ENCODE results near the gene ASPDH. TPM values are rescaled to one million over a fixed set of nuclear protein-coding genes. Genes with fewer than 3 reads are reported as not detected.
A peak's percentile ranks its signal among the peaks of the same experiment; 100 is the strongest.

Gene ASPDH
- total and polyA plus RNA-seq, 2 of the 13 experiments (the other 11 are each of a cell fraction or from before 2014, with no cell fraction given) = 2.2 to 3.3 TPM

DNA sequence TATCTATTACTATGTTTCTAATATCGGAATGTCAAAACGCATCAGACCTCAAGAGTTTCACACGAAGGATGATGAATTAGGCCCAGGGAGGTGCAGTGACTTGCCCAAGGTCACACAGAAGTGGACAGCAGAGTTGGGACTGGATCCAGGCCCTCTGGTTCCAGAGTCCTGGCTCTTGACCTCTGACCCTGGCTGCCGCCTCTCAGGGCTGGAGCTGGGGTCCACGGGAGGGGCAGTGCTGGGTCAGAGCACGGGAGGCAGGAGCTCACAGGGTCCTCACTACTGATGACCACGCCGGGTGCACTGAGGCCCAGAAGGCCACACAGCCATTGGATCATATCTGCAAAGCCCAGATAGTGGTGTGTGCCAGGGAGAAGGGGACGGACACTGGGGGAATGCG lies 9.2 kb upstream of the ASPDH start:
- Histone ChIP-seq H3K9me3 (ENCODE audit: low read length) (no peaks in the 10 kb centered on the region), H4K20me1 (ENCODE audit: insufficient read depth, low read length) (no peaks in the 10 kb centered on the region), H3K4me2 (ENCODE audit: low read depth, low read length) (no peak overlapping the region), H3K79me2 (ENCODE audit: insufficient read depth, low read length) (no peaks in the 10 kb centered on the region), H3K4me1 (ENCODE audit: insufficient read depth, low read length) (peaks cover 8% of the 10 kb centered on the region), H3K9ac (ENCODE audit: insufficient read depth, low read depth, low read length) (no peak overlapping the region), H3K36me3 (replicated peaks in 1 of 2; ENCODE audit: control insufficient read depth in 1 of 2, insufficient read depth in 2 of 2, low read length in 2 of 2) (no peaks in the 10 kb centered on the region), H2AFZ (ENCODE audit: low read length) (no peak overlapping the region), H3K4me3 (replicated peaks in 1 of 3; ENCODE audit: insufficient read depth in 1 of 3, low read depth in 2 of 3, low read length in 3 of 3) (no peak overlapping the region), H3K27me3 (ENCODE audit: control insufficient read depth in 1 of 2, insufficient read depth in 2 of 2, low read length in 2 of 2) (peaks cover 3 to 9% of the 10 kb centered on the region in 2 experiments; a peak in 2 of 5 replicates), H3K27ac (ENCODE audit: extremely low read length, insufficient read depth, low read length) (no peak overlapping the region)
- intact Hi-C loops (cut with micrococcal nuclease; ENCODE audit: unreplicated experiment) (no loop called here), in situ Hi-C loops (cut with HindIII; ENCODE audit: extremely low pct_ligation_motif_present, low pct_unique_long_range_greater_than_20kb) (no loop called here)
- WGBS (ENCODE audit: low lambda C conversion rate) = 49% methylated on average over 9 of the region's 10 CpGs
- no peak for DNase-seq (ENCODE audit: low spot score)
- BruUV-seq (replicated peaks) = no TSS peak
- ChIA-PET CTCF (ENCODE audit: low intra/inter-chr PET ratio, low total read pairs) (no interaction called here), POLR2A (no interaction called here)
- ATAC-seq = no peak
- peak; percentile 54; the same call in 1 of the 2 replicates for TF ChIP-seq ZNF768 (CRISPR knock-in tag; IDR thresholded peaks at IDR 0.05)
- no peak for TF ChIP-seq SKI (IDR thresholded peaks at IDR 0.05; ENCODE audit: partially characterized antibody)
- FAIRE-seq = no peak

DNA sequence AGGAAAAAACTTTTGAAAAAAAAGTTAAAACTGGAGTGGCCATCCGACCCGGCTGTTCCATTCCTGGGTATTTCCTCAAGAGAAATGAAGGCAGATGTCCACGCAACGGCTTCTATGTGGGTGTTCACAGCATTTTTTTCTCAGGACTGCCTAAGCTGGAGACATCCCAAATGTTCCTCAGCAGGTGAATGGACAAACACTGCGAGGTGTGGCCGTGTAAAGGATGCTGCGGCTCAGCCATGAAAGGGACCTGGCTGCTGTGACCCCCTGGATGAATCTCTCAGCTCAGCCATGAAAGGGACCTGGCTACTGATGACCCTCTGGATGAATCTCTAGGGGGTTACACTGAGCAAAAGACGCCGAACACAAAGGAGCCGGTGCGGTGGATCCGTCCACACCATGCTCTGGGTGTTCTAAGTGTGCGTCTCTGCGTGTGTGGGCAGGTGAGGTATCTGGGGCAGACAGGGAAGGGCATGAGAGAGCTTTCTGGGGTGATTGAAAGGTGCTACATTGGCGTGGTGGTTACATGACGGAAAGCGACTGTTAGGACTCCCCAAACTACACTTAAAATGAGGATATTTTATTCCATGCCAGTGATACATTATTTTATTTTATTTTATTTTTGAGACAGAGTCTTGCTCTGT lies 7.2 kb upstream of the ASPDH start:
- ChIA-PET CTCF (ENCODE audit: low intra/inter-chr PET ratio, low total read pairs) (no interaction called here), POLR2A (no interaction called here)
- in situ Hi-C loops (cut with HindIII; ENCODE audit: extremely low pct_ligation_motif_present, low pct_unique_long_range_greater_than_20kb) (no loop called here), intact Hi-C loops (cut with micrococcal nuclease; ENCODE audit: unreplicated experiment) (no loop called here)
- Histone ChIP-seq H3K9me3 (ENCODE audit: low read length) (no peaks in the 10 kb centered on the region), H2AFZ (ENCODE audit: low read length) (no peak overlapping the region), H3K27me3 (ENCODE audit: control insufficient read depth in 1 of 2, insufficient read depth in 2 of 2, low read length in 2 of 2) (peaks cover 3 to 9% of the 10 kb centered on the region in 2 experiments; a peak in 2 of 5 replicates), H3K4me3 (replicated peaks in 1 of 3; ENCODE audit: insufficient read depth in 1 of 3, low read depth in 2 of 3, low read length in 3 of 3) (no peak overlapping the region), H3K9ac (ENCODE audit: insufficient read depth, low read depth, low read length) (no peak overlapping the region), H3K36me3 (replicated peaks in 1 of 2; ENCODE audit: control insufficient read depth in 1 of 2, insufficient read depth in 2 of 2, low read length in 2 of 2) (no peaks in the 10 kb centered on the region), H3K27ac (ENCODE audit: extremely low read length, insufficient read depth, low read length) (no peak overlapping the region), H4K20me1 (ENCODE audit: insufficient read depth, low read length) (no peaks in the 10 kb centered on the region), H3K79me2 (ENCODE audit: insufficient read depth, low read length) (no peaks in the 10 kb centered on the region), H3K4me1 (ENCODE audit: insufficient read depth, low read length) (peaks cover 3% of the 10 kb centered on the region), H3K4me2 (ENCODE audit: low read depth, low read length) (no peak overlapping the region)
- ATAC-seq (no peak), FAIRE-seq (no peak), DNase-seq (ENCODE audit: low spot score) (no peak)
- WGBS (ENCODE audit: low lambda C conversion rate) = 61% methylated on average over 17 of the region's 17 CpGs
- no TSS peak for BruUV-seq (replicated peaks)
- TF ChIP-seq ZNF781 (CRISPR knock-in tag; IDR thresholded peaks at IDR 0.05; ENCODE audit: borderline replicate concordance, not compliant biosample characterization) = no peak
- TF ChIP-seq CBX2 (IDR thresholded peaks at IDR 0.05; ENCODE audit: low read depth, low read length) = no peak
- TF ChIP-seq CBX2 (CRISPR knock-in tag; IDR thresholded peaks at IDR 0.05; ENCODE audit: low read depth) = no peak
- TF ChIP-seq PHF21A (CRISPR knock-in tag; IDR thresholded peaks at IDR 0.05) = no peak
- TF ChIP-seq, protein P1, sequence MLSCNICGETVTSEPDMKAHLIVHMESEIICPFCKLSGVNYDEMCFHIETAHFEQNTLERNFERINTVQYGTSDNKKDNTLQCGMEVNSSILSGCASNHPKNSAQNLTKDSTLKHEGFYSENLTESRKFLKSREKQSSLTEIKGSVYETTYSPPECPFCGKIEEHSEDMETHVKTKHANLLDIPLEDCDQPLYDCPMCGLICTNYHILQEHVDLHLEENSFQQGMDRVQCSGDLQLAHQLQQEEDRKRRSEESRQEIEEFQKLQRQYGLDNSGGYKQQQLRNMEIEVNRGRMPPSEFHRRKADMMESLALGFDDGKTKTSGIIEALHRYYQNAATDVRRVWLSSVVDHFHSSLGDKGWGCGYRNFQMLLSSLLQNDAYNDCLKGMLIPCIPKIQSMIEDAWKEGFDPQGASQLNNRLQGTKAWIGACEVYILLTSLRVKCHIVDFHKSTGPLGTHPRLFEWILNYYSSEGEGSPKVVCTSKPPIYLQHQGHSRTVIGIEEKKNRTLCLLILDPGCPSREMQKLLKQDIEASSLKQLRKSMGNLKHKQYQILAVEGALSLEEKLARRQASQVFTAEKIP (CRISPR knock-in tag; IDR thresholded peaks at IDR 0.05; ENCODE audit: borderline replicate concordance) = no peak
- no peak for TF ChIP-seq ZKSCAN8 (CRISPR knock-in tag; IDR thresholded peaks at IDR 0.05; ENCODE audit: borderline replicate concordance)
- no peak for TF ChIP-seq KLF15 (CRISPR knock-in tag; IDR thresholded peaks at IDR 0.05; ENCODE audit: borderline replicate concordance)
- TF ChIP-seq, protein P2, sequence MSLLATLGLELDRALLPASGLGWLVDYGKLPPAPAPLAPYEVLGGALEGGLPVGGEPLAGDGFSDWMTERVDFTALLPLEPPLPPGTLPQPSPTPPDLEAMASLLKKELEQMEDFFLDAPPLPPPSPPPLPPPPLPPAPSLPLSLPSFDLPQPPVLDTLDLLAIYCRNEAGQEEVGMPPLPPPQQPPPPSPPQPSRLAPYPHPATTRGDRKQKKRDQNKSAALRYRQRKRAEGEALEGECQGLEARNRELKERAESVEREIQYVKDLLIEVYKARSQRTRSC (CRISPR knock-in tag; IDR thresholded peaks at IDR 0.05; ENCODE audit: low read depth) = no peak
- TF ChIP-seq ZNF326 (CRISPR knock-in tag; IDR thresholded peaks at IDR 0.05; ENCODE audit: borderline replicate concordance) = no peak
- no peak for TF ChIP-seq MZF1 (CRISPR knock-in tag; IDR thresholded peaks at IDR 0.05; ENCODE audit: borderline replicate concordance)
- TF ChIP-seq SIX4 (CRISPR knock-in tag; IDR thresholded peaks at IDR 0.05) = no peak
- no peak for TF ChIP-seq KDM5B (CRISPR knock-in tag; IDR thresholded peaks at IDR 0.05; ENCODE audit: borderline replicate concordance)
- TF ChIP-seq, protein P3, sequence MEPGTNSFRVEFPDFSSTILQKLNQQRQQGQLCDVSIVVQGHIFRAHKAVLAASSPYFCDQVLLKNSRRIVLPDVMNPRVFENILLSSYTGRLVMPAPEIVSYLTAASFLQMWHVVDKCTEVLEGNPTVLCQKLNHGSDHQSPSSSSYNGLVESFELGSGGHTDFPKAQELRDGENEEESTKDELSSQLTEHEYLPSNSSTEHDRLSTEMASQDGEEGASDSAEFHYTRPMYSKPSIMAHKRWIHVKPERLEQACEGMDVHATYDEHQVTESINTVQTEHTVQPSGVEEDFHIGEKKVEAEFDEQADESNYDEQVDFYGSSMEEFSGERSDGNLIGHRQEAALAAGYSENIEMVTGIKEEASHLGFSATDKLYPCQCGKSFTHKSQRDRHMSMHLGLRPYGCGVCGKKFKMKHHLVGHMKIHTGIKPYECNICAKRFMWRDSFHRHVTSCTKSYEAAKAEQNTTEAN (CRISPR knock-in tag; conservative IDR thresholded peaks at IDR 0.05) = no peak
